ENCODE measurements around the gene LRRC27.

The LRRC27 gene

GRCh38 chr10:132414402-132415016 lies 82.5 kb downstream of the LRRC27 start:
- no peak for DNase-seq (ENCODE audit: low read depth)

GRCh38 chr10:132415255-132415654 lies 83.3 kb downstream of the LRRC27 start:
- no peak for DNase-seq (ENCODE audit: low read depth)

- DNase-seq (ENCODE audit: low read depth), result no peak
Observed at GRCh38 chr10:132415956-132416355, 84.0 kb downstream of the LRRC27 start.

- no peak for DNase-seq (ENCODE audit: low read depth)
Observed at GRCh38 chr10:132416566-132417256, 84.7 kb downstream of the LRRC27 start.

GRCh38 chr10:132417257-132417910 lies 85.4 kb downstream of the LRRC27 start:
- no peak for DNase-seq (ENCODE audit: low read depth)

- no peak for DNase-seq (ENCODE audit: low read depth)
Observed at GRCh38 chr10:132417957-132418441, 86.0 kb downstream of the LRRC27 start.

GRCh38 chr10:132418527-132419416 lies 86.8 kb downstream of the LRRC27 start:
- DNase-seq (ENCODE audit: low read depth), result no peak

- DNase-seq (ENCODE audit: low read depth), result no peak
Observed at GRCh38 chr10:132419538-132420468, 87.8 kb downstream of the LRRC27 start.

GRCh38 chr10:132420469-132420980 lies 88.5 kb downstream of the LRRC27 start:
- no peak for DNase-seq (ENCODE audit: low read depth)

- DNase-seq (ENCODE audit: low read depth), result no peak
Observed at GRCh38 chr10:132420981-132421846, 89.2 kb downstream of the LRRC27 start.

GRCh38 chr10:132421847-132422751 lies 90.1 kb downstream of the LRRC27 start:
- DNase-seq (ENCODE audit: low read depth), result no peak

GRCh38 chr10:132422903-132423825 lies 91.2 kb downstream of the LRRC27 start:
- DNase-seq (ENCODE audit: low read depth), result no peak

GRCh38 chr10:132423966-132424861 lies 92.2 kb downstream of the LRRC27 start:
- no peak for DNase-seq (ENCODE audit: low read depth)

GRCh38 chr10:132425029-132425756 lies 93.2 kb downstream of the LRRC27 start:
- DNase-seq (ENCODE audit: low read depth), result no peak

- DNase-seq (ENCODE audit: low read depth), result no peak
Observed at GRCh38 chr10:132425757-132426155, 93.8 kb downstream of the LRRC27 start.

All from stimulated activated CD8-positive, alpha-beta memory T cell treated with anti-CD3 and anti-CD28 coated beads, Interleukin-15, amount 100 ng/mL, for 24 hours (primary cell).